BE2C (cell line): ENCODE data around the gene ABCC9.

Experiments used
- DNase-seq: peaks from one replicate; pipeline ENCODE4 v3.0.0-alpha.2; 2020
- H3K27me3 ChIP-seq: fragments of 250-450 bp; sonication (Bioruptor Pico); 2 replicates; pipeline ENCODE4 v1.5.1; 2020; ENCODE audit warnings: mild to moderate bottlenecking
- H3K36me3 ChIP-seq: fragments of 250-450 bp; sonication (Bioruptor Pico); 2 replicates; pipeline ENCODE4 v1.5.1; 2020; ENCODE audit warnings: mild to moderate bottlenecking
- H3K4me1 ChIP-seq: fragments of 250-450 bp; sonication (Bioruptor Pico); 2 replicates; pipeline ENCODE4 v1.5.1; 2020
- H3K4me3 ChIP-seq: 2 replicates; pipeline ENCODE4 v1.5.1; 2011; ENCODE audit warnings: low read depth, low read length
- H3K9me3 ChIP-seq: fragments of 250-450 bp; sonication (Bioruptor Pico); 2 replicates; pipeline ENCODE4 v1.5.1; 2020
- CTCF ChIP-seq: IDR thresholded peaks from 2 replicates; pipeline ENCODE4 v1.5.1; 2012; ENCODE audit warnings: mild to moderate bottlenecking, low read depth, low read length

ABCC9 gene

GRCh38 chr12:21882635-21883034, 58.6 kb downstream of the ABCC9 start:
- no peaks in the 10 kb centered on the region for H3K36me3 ChIP-seq
- no peaks in the 10 kb centered on the region; the same call in 1 of the 2 replicates for H3K4me1 ChIP-seq
- H3K9me3 ChIP-seq = no peaks in the 10 kb centered on the region
- no peak for DNase-seq
- no peaks in the 10 kb centered on the region for H3K27me3 ChIP-seq
- TF ChIP-seq CTCF = no peak
- no peak overlapping the region for H3K4me3 ChIP-seq

GRCh38 chr12:21881965-21882364, 59.3 kb downstream of the ABCC9 start:
- Histone ChIP-seq H3K27me3 (no peaks in the 10 kb centered on the region), H3K4me1 (no peaks in the 10 kb centered on the region; the same call in 1 of the 2 replicates), H3K9me3 (no peaks in the 10 kb centered on the region), H3K36me3 (no peaks in the 10 kb centered on the region), H3K4me3 (no peak overlapping the region)
- no peak for TF ChIP-seq CTCF
- DNase-seq = no peak

- TF ChIP-seq CTCF = no peak
- Histone ChIP-seq H3K36me3 (no peaks in the 10 kb centered on the region), H3K4me1 (no peaks in the 10 kb centered on the region; the same call in 1 of the 2 replicates), H3K4me3 (no peak overlapping the region), H3K27me3 (no peaks in the 10 kb centered on the region), H3K9me3 (no peaks in the 10 kb centered on the region)
- DNase-seq = no peak
Measured at GRCh38 chr12:21879312-21879711, 61.9 kb downstream of the ABCC9 start.

GRCh38 chr12:21877293-21877982, 63.8 kb downstream of the ABCC9 start:
- Histone ChIP-seq H3K4me3 (no peak overlapping the region), H3K9me3 (no peaks in the 10 kb centered on the region; the same call in 1 of the 2 replicates), H3K4me1 (no peaks in the 10 kb centered on the region), H3K36me3 (no peaks in the 10 kb centered on the region), H3K27me3 (no peaks in the 10 kb centered on the region)
- DNase-seq = no peak
- no peak for TF ChIP-seq CTCF

- no peaks in the 10 kb centered on the region for H3K36me3 ChIP-seq
- H3K9me3 ChIP-seq = no peaks in the 10 kb centered on the region
- H3K4me1 ChIP-seq = peaks cover under 1% of the 10 kb centered on the region; the same call in 1 of the 2 replicates
- TF ChIP-seq CTCF = no peak
- DNase-seq = no peak
- no peaks in the 10 kb centered on the region for H3K27me3 ChIP-seq
- H3K4me3 ChIP-seq = no peak overlapping the region
Measured at GRCh38 chr12:21865846-21866245, 75.4 kb downstream of the ABCC9 start.

- TF ChIP-seq CTCF = no peak
- Histone ChIP-seq H3K36me3 (no peaks in the 10 kb centered on the region), H3K4me3 (no peak overlapping the region), H3K9me3 (no peaks in the 10 kb centered on the region), H3K27me3 (no peaks in the 10 kb centered on the region), H3K4me1 (no peaks in the 10 kb centered on the region)
- DNase-seq = no peak
Measured at GRCh38 chr12:21860534-21860933, 80.7 kb downstream of the ABCC9 start.
